K562 (cell line): ENCODE data around the gene PGBD4. TPM values are rescaled to one million over a fixed set of nuclear protein-coding genes. Genes with fewer than 3 reads are reported as not detected.

ENCODE experiments used
- BRD9 ChIP-seq: fragments of 450-650 bp; IDR thresholded peaks from 2 replicates; pipeline ENCODE4 v1.6.1; 2018; ENCODE audit warnings: low read depth; ENCODE audit not compliant: partially characterized antibody
- DLX4 ChIP-seq: fragments of 250-450 bp; sonication (Bioruptor Pico); IDR thresholded peaks from 2 replicates; pipeline ENCODE4 v1.6.1; 2021; ENCODE audit warnings: mild to moderate bottlenecking
- FOXK2 ChIP-seq, 2 experiments: fragments of 450-650 bp; IDR thresholded peaks in 1 of 2; conservative IDR thresholded peaks in 1 of 2; 2 replicates each; pipeline ENCODE4 v1.6.1; 2016; ENCODE audit warnings: low read depth in 2 of 2, mild to moderate bottlenecking in 1 of 2
- TFAM ChIP-seq: fragments of 250-450 bp; sonication (Bioruptor Pico); conservative IDR thresholded peaks from 2 replicates; pipeline ENCODE4 v1.5.0; 2021; ENCODE audit warnings: mild to moderate bottlenecking, moderate library complexity
- ZNF23 ChIP-seq: fragments of 250-450 bp; sonication (Bioruptor Pico); IDR thresholded peaks from 2 replicates; pipeline ENCODE4 v1.4.0; 2020; ENCODE audit warnings: mild to moderate bottlenecking
- ZNF586 ChIP-seq: fragments of 450-650 bp; formaldehyde crosslinking; conservative IDR thresholded peaks from 2 replicates; pipeline ENCODE4 v1.4.0; 2020; ENCODE audit warnings: mild to moderate bottlenecking, moderate library complexity
- ZSCAN32 ChIP-seq: fragments of 450-650 bp; formaldehyde crosslinking; IDR thresholded peaks from 2 replicates; pipeline ENCODE4 v1.4.0; 2020; ENCODE audit warnings: mild to moderate bottlenecking, moderate library complexity
- polyA plus RNA-seq, 8 experiments: library from polyadenylated mRNA; depleted of rRNA in 4 of 8; stranded (reverse) in 5 of 8; unstranded in 3 of 8; fragments of >200 nt; fragmentation: Nextera tagmentation in 2 of 8; fragmentation: Illumina TruSeq in 1 of 8; extraction: Ambion mirVana in 2 of 8; extraction: Trizol in 1 of 8; gene quantifications; 2 replicates each; pipeline versions ENCODE4 v1.2.1 to v1.2.3, GENCODE V29; 2011 to 2014; ENCODE audit warnings: inconsistent platforms in 1 of 8, missing spikeins in 1 of 8
- total RNA-seq, 7 experiments: library from RNA; depleted of rRNA in 6 of 7; stranded (reverse); fragments of >200 nt in 6 of 7; fragmentation: Illumina TruSeq in 2 of 7; extraction: Trizol in 2 of 7; gene quantifications; 2 replicates each; pipeline versions ENCODE4 v1.2.1 to v1.2.3, GENCODE V29; 2011 to 2021; ENCODE audit warnings: low replicate concordance in 1 of 7
- TF ChIP-seq, protein P1 (sequence below): sonication (generic); formaldehyde crosslinking; IDR thresholded peaks from 2 replicates; pipeline ENCODE4 v1.8.0; 2022; ENCODE audit warnings: mild to moderate bottlenecking, low read depth, missing genetic modification reagents
- TF ChIP-seq, protein P2 (sequence below): fragments of 250-450 bp; sonication (Bioruptor Pico); IDR thresholded peaks from 2 replicates; pipeline ENCODE4 v1.9.0; 2021; ENCODE audit warnings: mild to moderate bottlenecking, inconsistent platforms

PGBD4 gene
- total and polyA plus RNA-seq, 9 of the 15 experiments (the other 6 are each of a cell fraction or from before 2014, with no cell fraction given), result 2.1 to 4.9 (median 2.7) TPM

GRCh38 chr15:34111488-34111887, 9.6 kb downstream of the PGBD4 start (continued):
- TF ChIP-seq, protein P1, sequence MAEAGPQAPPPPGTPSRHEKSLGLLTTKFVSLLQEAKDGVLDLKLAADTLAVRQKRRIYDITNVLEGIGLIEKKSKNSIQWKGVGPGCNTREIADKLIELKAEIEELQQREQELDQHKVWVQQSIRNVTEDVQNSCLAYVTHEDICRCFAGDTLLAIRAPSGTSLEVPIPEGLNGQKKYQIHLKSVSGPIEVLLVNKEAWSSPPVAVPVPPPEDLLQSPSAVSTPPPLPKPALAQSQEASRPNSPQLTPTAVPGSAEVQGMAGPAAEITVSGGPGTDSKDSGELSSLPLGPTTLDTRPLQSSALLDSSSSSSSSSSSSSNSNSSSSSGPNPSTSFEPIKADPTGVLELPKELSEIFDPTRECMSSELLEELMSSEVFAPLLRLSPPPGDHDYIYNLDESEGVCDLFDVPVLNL (CRISPR knock-in tag), result no peak
- TF ChIP-seq ZNF23 (CRISPR knock-in tag) (no peak), FOXK2 (conservative IDR thresholded peaks at IDR 0.05 in 1 of 2, IDR thresholded peaks at IDR 0.05 in 1 of 2; ENCODE audit: low read depth in 2 of 2) (no peak), TFAM (no peak), ZSCAN32 (no peak), DLX4 (CRISPR knock-in tag) (no peak), BRD9 (no peak), ZNF586 (CRISPR knock-in tag) (no peak)
- TF ChIP-seq, protein P2, sequence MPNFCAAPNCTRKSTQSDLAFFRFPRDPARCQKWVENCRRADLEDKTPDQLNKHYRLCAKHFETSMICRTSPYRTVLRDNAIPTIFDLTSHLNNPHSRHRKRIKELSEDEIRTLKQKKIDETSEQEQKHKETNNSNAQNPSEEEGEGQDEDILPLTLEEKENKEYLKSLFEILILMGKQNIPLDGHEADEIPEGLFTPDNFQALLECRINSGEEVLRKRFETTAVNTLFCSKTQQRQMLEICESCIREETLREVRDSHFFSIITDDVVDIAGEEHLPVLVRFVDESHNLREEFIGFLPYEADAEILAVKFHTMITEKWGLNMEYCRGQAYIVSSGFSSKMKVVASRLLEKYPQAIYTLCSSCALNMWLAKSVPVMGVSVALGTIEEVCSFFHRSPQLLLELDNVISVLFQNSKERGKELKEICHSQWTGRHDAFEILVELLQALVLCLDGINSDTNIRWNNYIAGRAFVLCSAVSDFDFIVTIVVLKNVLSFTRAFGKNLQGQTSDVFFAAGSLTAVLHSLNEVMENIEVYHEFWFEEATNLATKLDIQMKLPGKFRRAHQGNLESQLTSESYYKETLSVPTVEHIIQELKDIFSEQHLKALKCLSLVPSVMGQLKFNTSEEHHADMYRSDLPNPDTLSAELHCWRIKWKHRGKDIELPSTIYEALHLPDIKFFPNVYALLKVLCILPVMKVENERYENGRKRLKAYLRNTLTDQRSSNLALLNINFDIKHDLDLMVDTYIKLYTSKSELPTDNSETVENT (CRISPR knock-in tag), result no peak
- TF ChIP-seq, all 486 proteins: peak for 0
